Osteocyte (in vitro differentiated cells): ENCODE measurements around the gene PEMT. TPM values are rescaled to one million over a fixed set of nuclear protein-coding genes. Genes with fewer than 3 reads are reported as not detected.

ENCODE experiments used
- DNase-seq: peaks from one replicate; pipeline ENCODE4 v3.0.0; 2021; ENCODE audit warnings: mixed read lengths; ENCODE audit not compliant: unreplicated experiment; ENCODE audit errors: extremely low spot score
- H3K27ac Mint-ChIP-seq: one replicate; pipeline ENCODE4 v1.8.0; 2021; ENCODE audit warnings: mild to moderate bottlenecking, mixed read lengths; ENCODE audit not compliant: unreplicated experiment
- H3K27me3 Mint-ChIP-seq: one replicate; pipeline ENCODE4 v1.8.0; 2021; ENCODE audit warnings: mixed read lengths; ENCODE audit not compliant: unreplicated experiment
- H3K36me3 Mint-ChIP-seq: one replicate; pipeline ENCODE4 v1.8.0; 2021; ENCODE audit warnings: mixed read lengths; ENCODE audit not compliant: unreplicated experiment
- H3K4me1 Mint-ChIP-seq: one replicate; pipeline ENCODE4 v1.8.0; 2021; ENCODE audit warnings: mixed read lengths; ENCODE audit not compliant: unreplicated experiment
- H3K4me3 Mint-ChIP-seq: one replicate; pipeline ENCODE4 v1.8.0; 2021; ENCODE audit warnings: mild to moderate bottlenecking, moderate library complexity, mixed read lengths; ENCODE audit not compliant: unreplicated experiment
- H3K9me3 Mint-ChIP-seq: one replicate; pipeline ENCODE4 v1.8.0; 2021; ENCODE audit warnings: mixed read lengths; ENCODE audit not compliant: unreplicated experiment
- total RNA-seq: library from RNA; stranded (reverse); gene quantifications from 2 replicates; pipeline ENCODE4 v1.2.1, GENCODE V29; 2021
- TF ChIP-seq, protein P1 (sequence below): fragments of 200-600 bp; sonication (generic); IDR thresholded peaks from 2 replicates; pipeline ENCODE4 v1.5.0; 2021; ENCODE audit warnings: antibody characterized with exemption, mild to moderate bottlenecking, moderate library complexity

PEMT gene
- total RNA-seq, 1 donor from 2014 or later, result 25.6 TPM

DNA sequence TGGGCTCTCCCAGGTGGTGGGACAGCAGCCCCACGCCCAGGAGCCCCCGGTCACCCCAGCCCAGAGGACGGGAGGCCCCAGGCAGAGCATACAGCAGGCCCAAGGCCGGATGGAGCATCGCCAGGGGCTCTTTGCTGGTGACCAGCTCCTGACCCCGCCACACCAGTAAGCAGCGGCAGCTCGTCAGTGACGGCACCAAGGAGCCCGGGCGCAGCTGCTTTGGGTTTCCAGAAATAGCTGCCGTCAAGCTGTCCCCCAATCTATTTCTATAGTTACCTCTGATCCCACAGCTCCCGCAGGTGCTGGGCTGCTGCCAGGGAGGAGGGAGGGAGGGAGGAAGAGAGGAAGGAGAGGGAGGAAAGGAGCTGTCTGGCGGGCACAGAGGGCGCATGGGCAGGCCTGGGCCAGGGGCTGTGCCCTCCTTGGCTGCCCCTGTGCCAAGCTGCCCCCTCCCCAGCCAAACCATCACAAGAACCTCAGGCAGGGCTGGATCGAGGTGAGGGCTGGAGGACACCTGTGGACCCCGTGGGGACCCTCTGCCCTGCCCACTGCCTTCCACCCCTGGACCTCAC, 84.5 kb downstream of the PEMT start:
- Mint-ChIP-seq H3K4me3 (no peak overlapping the region), H3K36me3 (no peaks in the 10 kb centered on the region), H3K27ac (no peak overlapping the region), H3K9me3 (no peaks in the 10 kb centered on the region), H3K27me3 (no peaks in the 10 kb centered on the region), H3K4me1 (peaks cover 5% of the 10 kb centered on the region)
- TF ChIP-seq, protein P1, sequence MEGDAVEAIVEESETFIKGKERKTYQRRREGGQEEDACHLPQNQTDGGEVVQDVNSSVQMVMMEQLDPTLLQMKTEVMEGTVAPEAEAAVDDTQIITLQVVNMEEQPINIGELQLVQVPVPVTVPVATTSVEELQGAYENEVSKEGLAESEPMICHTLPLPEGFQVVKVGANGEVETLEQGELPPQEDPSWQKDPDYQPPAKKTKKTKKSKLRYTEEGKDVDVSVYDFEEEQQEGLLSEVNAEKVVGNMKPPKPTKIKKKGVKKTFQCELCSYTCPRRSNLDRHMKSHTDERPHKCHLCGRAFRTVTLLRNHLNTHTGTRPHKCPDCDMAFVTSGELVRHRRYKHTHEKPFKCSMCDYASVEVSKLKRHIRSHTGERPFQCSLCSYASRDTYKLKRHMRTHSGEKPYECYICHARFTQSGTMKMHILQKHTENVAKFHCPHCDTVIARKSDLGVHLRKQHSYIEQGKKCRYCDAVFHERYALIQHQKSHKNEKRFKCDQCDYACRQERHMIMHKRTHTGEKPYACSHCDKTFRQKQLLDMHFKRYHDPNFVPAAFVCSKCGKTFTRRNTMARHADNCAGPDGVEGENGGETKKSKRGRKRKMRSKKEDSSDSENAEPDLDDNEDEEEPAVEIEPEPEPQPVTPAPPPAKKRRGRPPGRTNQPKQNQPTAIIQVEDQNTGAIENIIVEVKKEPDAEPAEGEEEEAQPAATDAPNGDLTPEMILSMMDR, result no peak
- no peak for DNase-seq

DNA sequence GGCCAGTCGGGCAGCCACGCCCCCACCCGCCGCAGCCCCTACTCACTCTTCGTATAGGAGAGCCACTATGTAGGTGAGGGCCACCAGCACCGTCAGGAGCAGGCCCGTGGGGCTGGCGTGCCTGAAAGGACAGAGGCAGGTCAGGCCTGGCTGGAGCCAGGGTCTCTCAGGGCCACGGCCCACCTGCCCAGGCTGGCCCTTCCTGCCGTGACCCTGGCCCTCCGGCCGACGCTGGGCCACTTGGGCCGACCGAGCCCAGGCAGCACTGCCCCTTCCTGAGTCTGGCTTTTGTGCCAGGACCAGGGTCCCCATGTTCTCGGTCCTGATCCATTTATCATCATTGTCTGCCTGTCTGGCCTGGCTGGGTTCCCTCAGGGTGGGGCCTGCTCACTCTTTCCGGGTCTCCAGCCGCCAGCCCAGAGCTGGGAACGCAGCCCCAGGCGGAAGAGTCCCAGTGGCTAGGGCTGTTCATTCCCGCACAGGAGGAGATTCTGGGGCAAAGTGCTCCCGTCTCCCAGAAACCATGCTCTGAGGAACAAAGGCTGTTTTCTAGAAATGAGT, 85.2 kb downstream of the PEMT start:
- H3K27me3 Mint-ChIP-seq, result no peaks in the 10 kb centered on the region
- H3K27ac Mint-ChIP-seq, result no peak overlapping the region

DNA sequence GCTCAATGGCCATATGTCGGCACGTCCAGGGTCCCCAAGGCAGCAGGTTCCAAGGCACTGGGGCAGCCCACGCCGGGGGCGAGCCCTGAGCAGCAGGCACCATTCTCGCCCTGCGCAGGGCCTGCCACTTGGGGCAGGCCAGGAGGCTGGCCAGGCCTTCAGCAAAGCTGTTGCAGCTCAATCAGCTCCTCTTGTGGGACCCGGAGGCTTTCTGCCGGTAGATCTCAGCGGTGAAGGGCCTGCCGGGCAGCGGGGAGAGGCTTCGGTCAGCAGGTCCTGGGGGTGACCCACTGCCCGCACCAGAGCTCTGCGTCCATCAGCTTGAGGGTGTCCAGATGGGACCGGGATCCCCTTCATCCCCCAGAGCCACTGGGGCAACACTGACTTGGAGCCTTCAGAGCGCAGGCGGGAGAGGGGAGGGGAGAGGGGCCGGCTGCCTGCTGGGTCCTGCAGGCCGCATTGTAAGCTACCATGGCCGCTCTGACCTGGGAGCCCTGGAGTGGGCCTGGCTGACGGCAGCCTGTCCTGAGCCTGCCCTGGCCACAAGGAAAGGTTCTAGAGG, 85.8 kb downstream of the PEMT start:
- no peak overlapping the region for H3K27ac Mint-ChIP-seq
- no peak for DNase-seq
- TF ChIP-seq, protein P1, result no peak
- H3K4me1 Mint-ChIP-seq, result no peaks in the 10 kb centered on the region
- H3K36me3 Mint-ChIP-seq, result no peaks in the 10 kb centered on the region
- no peak overlapping the region for H3K4me3 Mint-ChIP-seq
- no peaks in the 10 kb centered on the region for H3K9me3 Mint-ChIP-seq
- H3K27me3 Mint-ChIP-seq, result no peaks in the 10 kb centered on the region

More for the DNA sequence above, 85.2 kb downstream of the PEMT start:
- Mint-ChIP-seq H3K4me3 (no peak overlapping the region), H3K36me3 (no peaks in the 10 kb centered on the region), H3K9me3 (no peaks in the 10 kb centered on the region), H3K4me1 (peaks cover 3% of the 10 kb centered on the region)
- no peak for DNase-seq
- TF ChIP-seq, protein P1, result no peak

DNA sequence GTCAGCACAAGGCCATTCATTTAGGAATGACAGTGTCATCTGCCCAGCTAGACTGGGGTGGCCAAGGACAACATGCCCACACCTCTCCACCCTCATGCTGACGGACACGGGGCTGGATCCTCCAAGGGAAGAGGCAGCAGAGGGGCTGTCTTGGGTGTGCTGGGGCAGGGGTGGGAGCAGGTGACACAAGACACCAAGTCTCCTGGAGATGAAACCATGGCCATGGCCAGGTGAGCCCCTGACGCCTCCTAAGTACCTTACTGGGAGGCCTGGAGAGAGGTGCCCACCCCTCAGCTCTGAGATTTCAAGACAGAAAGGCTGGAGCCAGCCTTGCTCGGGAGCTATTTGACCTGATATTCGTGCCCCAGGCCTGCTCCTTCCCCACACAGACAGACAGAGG, 86.4 kb downstream of the PEMT start:
- Mint-ChIP-seq H3K4me1 (no peaks in the 10 kb centered on the region), H3K4me3 (no peak overlapping the region), H3K27me3 (no peaks in the 10 kb centered on the region), H3K27ac (no peak overlapping the region), H3K36me3 (no peaks in the 10 kb centered on the region), H3K9me3 (no peaks in the 10 kb centered on the region)
- no peak for DNase-seq
- TF ChIP-seq, protein P1, result no peak

DNA sequence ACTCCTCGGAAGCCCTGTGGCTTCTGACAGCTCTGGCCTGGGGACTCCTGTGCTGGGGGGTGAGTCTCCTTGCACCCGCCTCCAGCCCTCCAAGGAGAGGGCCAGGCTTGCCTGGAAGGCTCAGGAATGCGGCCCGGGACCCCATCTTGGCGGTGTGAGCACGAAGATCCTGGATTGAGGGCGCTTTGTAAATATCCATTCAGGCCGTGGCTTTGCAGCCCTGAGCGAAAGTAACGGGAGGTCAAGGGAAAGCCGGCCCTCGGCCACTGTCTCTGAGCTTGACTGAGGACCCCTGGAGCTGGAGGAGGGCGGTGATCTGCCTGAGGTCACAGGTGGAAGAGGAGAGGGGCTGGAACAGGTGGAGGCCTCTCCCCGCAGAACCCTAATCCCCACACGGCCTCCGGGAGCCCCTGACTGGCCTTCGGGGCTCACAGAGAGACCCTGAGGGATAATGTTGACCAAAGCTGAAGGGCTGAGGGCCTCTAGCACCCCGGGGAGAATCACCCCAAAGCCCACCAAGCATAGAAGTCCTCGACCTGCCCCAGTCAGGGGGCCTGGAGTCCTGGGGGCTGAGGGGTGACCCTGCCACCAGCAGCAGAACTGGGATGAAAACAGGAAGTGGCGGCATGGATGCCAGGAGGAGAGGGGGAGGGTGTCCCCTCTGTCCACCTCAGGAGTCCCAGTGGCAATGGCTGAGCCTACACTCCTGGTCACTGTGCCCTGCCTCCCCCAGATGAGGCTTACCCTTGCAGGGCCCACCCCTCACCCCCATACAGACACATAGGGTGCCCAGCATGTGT, 87.0 kb downstream of the PEMT start:
- Mint-ChIP-seq H3K27ac (no peak overlapping the region), H3K36me3 (no peaks in the 10 kb centered on the region), H3K9me3 (no peaks in the 10 kb centered on the region), H3K27me3 (no peaks in the 10 kb centered on the region), H3K4me3 (no peak overlapping the region), H3K4me1 (no peaks in the 10 kb centered on the region)
- no peak for DNase-seq
- TF ChIP-seq, protein P1, result no peak
